ENCODE results near the gene ANKRD35.

- TF ChIP-seq CTCF (IDR thresholded peaks at IDR 0.05; ENCODE audit: insufficient read depth, low read depth, low read length) (no peak), EZH2 (IDR thresholded peaks at IDR 0.05; ENCODE audit: insufficient read depth, low read length) (no peak)
Measured at GRCh38 chr1:145918992-145919939, 33.6 kb upstream of the ANKRD35 start.
